Endothelial cell (in vitro differentiated cells): ENCODE results near the gene ASIC3. TPM values are rescaled to one million over a fixed set of nuclear protein-coding genes. Genes with fewer than 3 reads are reported as not detected.

ENCODE experiments used
- DNase-seq: peaks from one replicate; pipeline ENCODE4 v3.0.0; 2021; ENCODE audit warnings: low spot score
- H3K27ac Mint-ChIP-seq: one replicate; pipeline ENCODE4 v1.8.0; 2021; ENCODE audit warnings: mixed read lengths, inconsistent platforms; ENCODE audit not compliant: unreplicated experiment
- H3K27me3 Mint-ChIP-seq: one replicate; pipeline ENCODE4 v1.8.0; 2021; ENCODE audit warnings: mild to moderate bottlenecking, moderate library complexity, mixed read lengths, inconsistent platforms; ENCODE audit not compliant: unreplicated experiment
- H3K36me3 Mint-ChIP-seq: one replicate; pipeline ENCODE4 v1.8.0; 2021; ENCODE audit warnings: mild to moderate bottlenecking, low read depth, mixed read lengths, inconsistent platforms; ENCODE audit not compliant: unreplicated experiment
- H3K4me1 Mint-ChIP-seq: one replicate; pipeline ENCODE4 v1.8.0; 2021; ENCODE audit warnings: mild to moderate bottlenecking, mixed read lengths, inconsistent platforms; ENCODE audit not compliant: unreplicated experiment
- H3K4me3 Mint-ChIP-seq: one replicate; pipeline ENCODE4 v1.8.0; 2021; ENCODE audit warnings: mild to moderate bottlenecking, mixed read lengths, inconsistent platforms; ENCODE audit not compliant: unreplicated experiment
- H3K9me3 Mint-ChIP-seq: one replicate; pipeline ENCODE4 v1.8.0; 2021; ENCODE audit warnings: mixed read lengths, inconsistent platforms; ENCODE audit not compliant: unreplicated experiment
- CTCF ChIP-seq: fragments of 200-600 bp; sonication (generic); IDR thresholded peaks from one replicate; pipeline ENCODE4 v1.5.0; 2021; ENCODE audit warnings: antibody characterized with exemption; ENCODE audit not compliant: unreplicated experiment
- total RNA-seq: library from RNA; stranded (reverse); fragmentation: NEBNext Ultra II Directional; extraction: Animal tissue kit (Norgen Biotek cat#: 25700); gene quantifications from one replicate; pipeline ENCODE4 v1.2.1, GENCODE V29; 2021; ENCODE audit not compliant: unreplicated experiment

ASIC3 gene
- total RNA-seq, 1 donor from 2014 or later: 3.4 TPM

- Mint-ChIP-seq H3K36me3 (peaks cover 21% of the 10 kb centered on the region), H3K4me3 (peak overlapping the region; percentile 73), H3K27ac (no peak overlapping the region), H3K27me3 (peaks cover 2% of the 10 kb centered on the region), H3K4me1 (peaks cover 2% of the 10 kb centered on the region), H3K9me3 (no peaks in the 10 kb centered on the region)
- no peak for TF ChIP-seq CTCF
- no peak for DNase-seq
Observed at GRCh38 chr7:151068069-151068773, 19.9 kb downstream of the ASIC3 start.

GRCh38 chr7:151069841-151070573 lies 21.7 kb downstream of the ASIC3 start:
- H3K27me3 Mint-ChIP-seq: peaks cover 4% of the 10 kb centered on the region
- no peak for DNase-seq
- H3K4me3 Mint-ChIP-seq: no peak overlapping the region
- no peak overlapping the region for H3K27ac Mint-ChIP-seq
- no peaks in the 10 kb centered on the region for H3K9me3 Mint-ChIP-seq
- peaks cover 23% of the 10 kb centered on the region for H3K36me3 Mint-ChIP-seq
- TF ChIP-seq CTCF: no peak
- no peaks in the 10 kb centered on the region for H3K4me1 Mint-ChIP-seq

GRCh38 chr7:151070574-151070960 lies 22.2 kb downstream of the ASIC3 start:
- H3K27me3 Mint-ChIP-seq: peaks cover 7% of the 10 kb centered on the region
- H3K36me3 Mint-ChIP-seq: peaks cover 21% of the 10 kb centered on the region
- no peak overlapping the region for H3K4me3 Mint-ChIP-seq
- no peaks in the 10 kb centered on the region for H3K4me1 Mint-ChIP-seq
- TF ChIP-seq CTCF: no peak
- DNase-seq: no peak
- H3K9me3 Mint-ChIP-seq: no peaks in the 10 kb centered on the region
- no peak overlapping the region for H3K27ac Mint-ChIP-seq

- Mint-ChIP-seq H3K36me3 (peaks cover 27% of the 10 kb centered on the region), H3K27me3 (peaks cover 8% of the 10 kb centered on the region), H3K4me3 (no peak overlapping the region), H3K4me1 (no peaks in the 10 kb centered on the region), H3K27ac (no peak overlapping the region), H3K9me3 (no peaks in the 10 kb centered on the region)
- no peak for TF ChIP-seq CTCF
- DNase-seq: no peak
Observed at GRCh38 chr7:151071032-151071866, 22.9 kb downstream of the ASIC3 start.
